NT2/D1 (cell line): ENCODE data around the gene FBRSL1.

Experiments used
- DNase-seq: peaks from one replicate; pipeline ENCODE4 v3.0.0-alpha.2; 2011; ENCODE audit warnings: low read depth, low spot score
- H3K27me3 ChIP-seq: 2 replicates; pipeline ENCODE4 v1.6.0; 2011; ENCODE audit warnings: mild to moderate bottlenecking; ENCODE audit not compliant: insufficient read length, insufficient read depth
- H3K36me3 ChIP-seq: 2 replicates; pipeline ENCODE4 v1.6.1; 2011; ENCODE audit warnings: mild to moderate bottlenecking, low read length, mixed read lengths; ENCODE audit not compliant: insufficient read depth, insufficient read length
- H3K4me1 ChIP-seq: 2 replicates; pipeline ENCODE4 v1.5.1; 2011; ENCODE audit not compliant: insufficient read depth, insufficient read length
- H3K4me3 ChIP-seq: 2 replicates; pipeline ENCODE4 v1.5.1; 2011; ENCODE audit warnings: low read depth; ENCODE audit not compliant: insufficient read length
- H3K9ac ChIP-seq: 2 replicates; pipeline ENCODE4 v1.6.0; 2011; ENCODE audit warnings: low read depth; ENCODE audit not compliant: insufficient read length
- H3K9me3 ChIP-seq: 2 replicates; pipeline ENCODE4 v1.5.1; 2011; ENCODE audit warnings: mild to moderate bottlenecking, low read length; ENCODE audit not compliant: insufficient read depth
- SUZ12 ChIP-seq: IDR thresholded peaks from 2 replicates; pipeline ENCODE4 v1.6.1; 2011; ENCODE audit not compliant: insufficient read length, insufficient read depth; ENCODE audit errors: extremely low read depth
- YY1 ChIP-seq: IDR thresholded peaks from 2 replicates; pipeline ENCODE4 v1.6.1; 2011; ENCODE audit not compliant: insufficient read length, insufficient read depth
- ZNF274 ChIP-seq: IDR thresholded peaks from 2 replicates; pipeline ENCODE4 v1.6.1; 2011; ENCODE audit warnings: mild to moderate bottlenecking, low read depth, low read length

The FBRSL1 gene

DNA sequence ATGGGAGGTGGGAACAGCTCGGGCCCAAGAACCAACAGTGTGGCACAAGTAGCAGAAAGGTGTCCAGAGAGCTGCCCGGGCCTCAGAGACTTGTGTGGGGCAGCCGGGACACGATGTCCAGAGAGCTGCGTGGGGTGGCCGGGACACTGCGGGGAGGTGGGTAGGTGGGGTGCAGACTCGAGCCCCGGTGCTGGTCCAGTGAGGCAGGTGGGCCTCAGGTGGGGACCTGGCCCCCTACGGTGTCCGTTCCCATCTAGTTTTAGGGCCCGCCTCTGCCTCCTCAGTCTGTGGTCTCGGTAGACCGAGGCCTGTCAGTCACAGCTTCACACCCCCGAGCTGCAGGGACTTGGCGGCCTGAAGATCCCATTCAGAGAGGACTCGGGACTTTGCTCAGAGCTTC is 6.3 kb upstream of the FBRSL1 start:
- Histone ChIP-seq H3K4me1 (peaks cover 5% of the 10 kb centered on the region), H3K36me3 (no peaks in the 10 kb centered on the region), H3K9ac (peak overlapping the region; percentile 33), H3K9me3 (no peaks in the 10 kb centered on the region), H3K4me3 (no peak overlapping the region), H3K27me3 (peaks cover 94% of the 10 kb centered on the region)
- TF ChIP-seq YY1 (no peak), SUZ12 (no peak), ZNF274 (no peak)
- DNase-seq: no peak

GRCh38 chr12:132484183-132484890 is 5.6 kb upstream of the FBRSL1 start:
- Histone ChIP-seq H3K4me1 (peaks cover 11% of the 10 kb centered on the region), H3K36me3 (no peaks in the 10 kb centered on the region)
- DNase-seq: no peak

DNA sequence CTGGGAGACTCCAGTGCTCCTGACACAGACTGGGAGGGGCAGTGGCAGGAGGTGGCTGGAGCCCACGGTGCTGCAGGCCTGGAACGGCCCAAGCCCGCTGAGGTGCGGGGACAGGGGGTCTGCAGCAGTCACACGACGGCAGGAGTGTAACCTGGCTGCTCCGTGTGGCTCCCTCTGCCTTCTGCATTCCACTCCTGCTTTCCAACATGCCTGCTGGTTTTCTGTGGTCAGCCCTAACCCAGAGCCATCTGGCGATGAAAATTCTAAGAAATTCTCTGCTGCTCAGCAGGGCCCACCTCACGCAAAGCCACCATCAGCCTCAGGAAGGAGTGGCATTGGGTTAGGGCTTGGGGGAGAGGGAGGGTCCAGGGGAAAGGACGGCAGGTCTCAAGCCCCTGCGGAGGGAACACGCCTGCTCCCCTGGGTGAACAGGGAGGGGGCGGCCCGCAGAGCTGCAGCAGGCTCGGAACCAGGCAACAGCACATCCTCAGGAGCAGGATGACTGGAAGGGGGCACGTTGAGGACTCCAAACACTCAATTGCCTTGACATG is 5.0 kb upstream of the FBRSL1 start:
- Histone ChIP-seq H3K4me1 (peaks cover 11% of the 10 kb centered on the region), H3K9me3 (no peaks in the 10 kb centered on the region), H3K36me3 (no peaks in the 10 kb centered on the region), H3K9ac (no peak overlapping the region), H3K27me3 (peaks cover 93% of the 10 kb centered on the region), H3K4me3 (no peak overlapping the region)
- DNase-seq: no peak
- TF ChIP-seq YY1 (no peak), ZNF274 (no peak), SUZ12 (no peak)

More at GRCh38 chr12:132484183-132484890, 5.6 kb upstream of the FBRSL1 start:
- TF ChIP-seq ZNF274: no peak
- TF ChIP-seq YY1: no peak
- no peak for TF ChIP-seq SUZ12
- Histone ChIP-seq H3K4me3 (no peak overlapping the region), H3K27me3 (peaks cover 97% of the 10 kb centered on the region), H3K9ac (no peak overlapping the region), H3K9me3 (no peaks in the 10 kb centered on the region)

DNA sequence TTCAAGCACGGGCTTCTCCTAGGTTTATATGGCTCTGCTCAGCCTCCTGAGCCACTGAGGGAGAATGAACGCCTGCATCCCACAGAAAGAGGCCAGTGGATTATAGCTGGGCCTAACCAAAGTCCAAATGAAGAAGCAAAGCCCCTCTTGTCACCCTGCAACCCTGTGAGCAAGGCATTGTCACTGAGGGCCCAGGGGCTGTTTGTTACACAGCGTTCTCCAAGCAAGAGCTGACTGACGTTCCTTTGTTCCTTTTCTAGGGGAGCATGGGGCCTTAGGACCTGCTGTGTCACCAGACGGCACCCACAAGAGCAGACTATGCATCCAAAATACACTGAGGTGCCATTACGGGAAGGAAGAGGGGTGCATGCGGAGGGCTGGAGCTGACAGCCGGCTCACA is 4.3 kb upstream of the FBRSL1 start:
- no peaks in the 10 kb centered on the region for H3K36me3 ChIP-seq
- H3K9ac ChIP-seq: no peak overlapping the region
- H3K9me3 ChIP-seq: no peaks in the 10 kb centered on the region
- no peak for TF ChIP-seq SUZ12
- TF ChIP-seq YY1: no peak
- TF ChIP-seq ZNF274: no peak
- no peak overlapping the region for H3K4me3 ChIP-seq
- peaks cover 87% of the 10 kb centered on the region for H3K27me3 ChIP-seq
- no peak for DNase-seq
- H3K4me1 ChIP-seq: peaks cover 11% of the 10 kb centered on the region

- DNase-seq: no peak
- no peak for TF ChIP-seq ZNF274
- no peak for TF ChIP-seq SUZ12
- no peak for TF ChIP-seq YY1
- H3K4me1 ChIP-seq: peaks cover 13% of the 10 kb centered on the region
- no peak overlapping the region for H3K4me3 ChIP-seq
- H3K9me3 ChIP-seq: no peaks in the 10 kb centered on the region
- peaks cover 87% of the 10 kb centered on the region for H3K27me3 ChIP-seq
- H3K36me3 ChIP-seq: no peaks in the 10 kb centered on the region
- H3K9ac ChIP-seq: no peak overlapping the region
These were observed 3.8 kb upstream of the FBRSL1 start for GRCh38 chr12:132486168-132486567.

DNA sequence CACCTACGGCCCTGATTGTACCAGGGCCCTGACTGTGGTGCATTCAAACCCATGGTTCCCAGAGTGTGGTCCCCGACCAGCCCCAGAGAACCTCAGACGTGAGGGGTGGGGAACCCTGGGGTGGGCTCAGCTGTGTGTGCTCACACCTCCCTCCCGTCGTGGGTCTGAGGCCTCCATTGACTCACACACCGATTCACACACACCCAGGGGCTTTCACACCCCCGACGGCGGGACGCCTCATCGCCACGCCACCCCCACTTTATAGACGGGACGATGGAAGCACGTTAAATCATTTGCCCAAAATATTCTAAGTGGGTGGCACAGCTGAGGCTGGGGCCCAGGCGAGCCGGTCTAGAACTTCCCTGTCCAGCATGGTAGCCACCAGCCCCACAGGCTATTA is 3.4 kb upstream of the FBRSL1 start:
- Histone ChIP-seq H3K9me3 (no peaks in the 10 kb centered on the region), H3K36me3 (peaks cover 2% of the 10 kb centered on the region), H3K27me3 (peaks cover 87% of the 10 kb centered on the region), H3K4me3 (no peak overlapping the region), H3K4me1 (peaks cover 16% of the 10 kb centered on the region), H3K9ac (no peak overlapping the region)
- no peak for TF ChIP-seq YY1
- no peak for DNase-seq

- no peaks in the 10 kb centered on the region for H3K9me3 ChIP-seq
- H3K36me3 ChIP-seq: peaks cover 10% of the 10 kb centered on the region
- H3K4me3 ChIP-seq: no peak overlapping the region
- H3K9ac ChIP-seq: no peak overlapping the region
- TF ChIP-seq ZNF274 (no peak), SUZ12 (no peak), YY1 (no peak)
- no peak for DNase-seq
- H3K4me1 ChIP-seq: peaks cover 22% of the 10 kb centered on the region
- peaks cover 87% of the 10 kb centered on the region for H3K27me3 ChIP-seq
These were observed 2.6 kb upstream of the FBRSL1 start for GRCh38 chr12:132487311-132487741.
